Osteoblast (primary cell): ENCODE results near the gene GLUD2. TPM values are rescaled to one million over a fixed set of nuclear protein-coding genes. Genes with fewer than 3 reads are reported as not detected.
"Not testable (repeated sequence)": the region's sequence is repeated elsewhere in the genome, so short reads cannot be mapped to it uniquely, and the experiment has no call there.

Experiments
- DNase-seq: peaks from one replicate; pipeline ENCODE4 v3.0.0; 2011; ENCODE audit warnings: low spot score, mixed read lengths; ENCODE audit not compliant: insufficient read length; ENCODE audit errors: missing footprints
- H2AFZ ChIP-seq: 2 replicates; pipeline ENCODE4 v1.6.0; 2011; ENCODE audit warnings: mild to moderate bottlenecking, low read length
- H3K27ac ChIP-seq: 2 replicates; pipeline ENCODE4 v1.5.1; 2011; ENCODE audit warnings: mild to moderate bottlenecking, low read depth, low read length, moderate library complexity
- H3K27me3 ChIP-seq: 2 replicates; pipeline ENCODE4 v1.6.0; 2012; ENCODE audit warnings: mild to moderate bottlenecking, control low read depth, inconsistent platforms, low read length, moderate library complexity; ENCODE audit not compliant: insufficient read depth
- H3K36me3 ChIP-seq: 2 replicates; pipeline ENCODE4 v1.5.1; 2011; ENCODE audit warnings: mild to moderate bottlenecking, low read length, control low read depth, moderate library complexity; ENCODE audit not compliant: insufficient read depth
- H3K4me1 ChIP-seq: 2 replicates; pipeline ENCODE4 v1.5.1; 2011; ENCODE audit warnings: mild to moderate bottlenecking, low read length, control low read depth, moderate library complexity; ENCODE audit not compliant: insufficient read depth
- H3K4me2 ChIP-seq: 2 replicates; pipeline ENCODE4 v1.6.0; 2011; ENCODE audit warnings: mild to moderate bottlenecking, low read length; ENCODE audit not compliant: insufficient read depth
- H3K4me3 ChIP-seq: fragments of 200-600 bp; sonication (generic); 3 replicates; pipeline ENCODE4 v1.5.1; 2012; ENCODE audit warnings: mild to moderate bottlenecking, low read length, inconsistent platforms; ENCODE audit not compliant: insufficient read depth
- H3K79me2 ChIP-seq: 2 replicates; pipeline ENCODE4 v1.6.0; 2012; ENCODE audit warnings: mild to moderate bottlenecking, low read length, control low read depth, inconsistent platforms; ENCODE audit not compliant: insufficient read depth
- H3K9me3 ChIP-seq: 2 replicates; pipeline ENCODE4 v1.5.1; 2011; ENCODE audit warnings: low read depth, low read length, control low read depth
- H4K20me1 ChIP-seq: 2 replicates; pipeline ENCODE4 v1.6.0; 2012; ENCODE audit warnings: mild to moderate bottlenecking, low read length, control low read depth; ENCODE audit not compliant: insufficient read depth
- total RNA-seq: library from RNA; depleted of rRNA; stranded (reverse); fragments of >200 nt; gene quantifications from 2 replicates; pipeline ENCODE4 v1.2.3, GENCODE V29; 2012
- TF ChIP-seq, protein P1 (sequence below): IDR thresholded peaks from 2 replicates; pipeline ENCODE4 v1.5.1; 2011; ENCODE audit warnings: mild to moderate bottlenecking, low read depth, low read length, moderate library complexity; ENCODE audit errors: extremely low read depth

Gene GLUD2
- total RNA-seq, 1 donor = 1.8 TPM

DNA sequence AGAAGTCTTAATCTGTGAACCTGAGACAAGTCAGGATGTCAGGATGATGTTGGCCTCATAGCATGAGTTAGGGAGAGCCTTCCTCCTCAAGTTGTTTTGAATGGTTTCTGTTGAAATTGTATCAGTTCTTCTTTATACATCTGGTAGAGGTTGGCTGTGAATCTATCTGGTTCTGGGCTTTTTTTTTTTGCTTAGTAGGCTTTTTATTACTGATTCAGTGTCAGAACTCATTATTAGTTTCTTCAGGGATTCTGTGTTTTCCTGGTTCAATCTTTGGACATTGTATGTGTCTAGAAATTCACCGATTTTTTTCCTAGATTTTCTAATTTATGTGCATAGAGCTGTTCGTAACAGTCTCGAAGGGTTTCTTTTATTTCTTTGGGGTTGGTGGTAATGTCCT is 14.9 kb downstream of the GLUD2 start:
- Histone ChIP-seq H2AFZ (no peak overlapping the region), H3K79me2 (no peaks in the 10 kb centered on the region), H3K4me1 (no peaks in the 10 kb centered on the region), H3K27ac (no peak overlapping the region), H3K27me3 (no peaks in the 10 kb centered on the region), H3K9me3 (no peaks in the 10 kb centered on the region), H3K36me3 (no peaks in the 10 kb centered on the region), H4K20me1 (no peaks in the 10 kb centered on the region), H3K4me2 (no peak overlapping the region), H3K4me3 (no peak overlapping the region)
- TF ChIP-seq, protein P1, sequence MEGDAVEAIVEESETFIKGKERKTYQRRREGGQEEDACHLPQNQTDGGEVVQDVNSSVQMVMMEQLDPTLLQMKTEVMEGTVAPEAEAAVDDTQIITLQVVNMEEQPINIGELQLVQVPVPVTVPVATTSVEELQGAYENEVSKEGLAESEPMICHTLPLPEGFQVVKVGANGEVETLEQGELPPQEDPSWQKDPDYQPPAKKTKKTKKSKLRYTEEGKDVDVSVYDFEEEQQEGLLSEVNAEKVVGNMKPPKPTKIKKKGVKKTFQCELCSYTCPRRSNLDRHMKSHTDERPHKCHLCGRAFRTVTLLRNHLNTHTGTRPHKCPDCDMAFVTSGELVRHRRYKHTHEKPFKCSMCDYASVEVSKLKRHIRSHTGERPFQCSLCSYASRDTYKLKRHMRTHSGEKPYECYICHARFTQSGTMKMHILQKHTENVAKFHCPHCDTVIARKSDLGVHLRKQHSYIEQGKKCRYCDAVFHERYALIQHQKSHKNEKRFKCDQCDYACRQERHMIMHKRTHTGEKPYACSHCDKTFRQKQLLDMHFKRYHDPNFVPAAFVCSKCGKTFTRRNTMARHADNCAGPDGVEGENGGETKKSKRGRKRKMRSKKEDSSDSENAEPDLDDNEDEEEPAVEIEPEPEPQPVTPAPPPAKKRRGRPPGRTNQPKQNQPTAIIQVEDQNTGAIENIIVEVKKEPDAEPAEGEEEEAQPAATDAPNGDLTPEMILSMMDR = no peak
- no peak for DNase-seq

DNA sequence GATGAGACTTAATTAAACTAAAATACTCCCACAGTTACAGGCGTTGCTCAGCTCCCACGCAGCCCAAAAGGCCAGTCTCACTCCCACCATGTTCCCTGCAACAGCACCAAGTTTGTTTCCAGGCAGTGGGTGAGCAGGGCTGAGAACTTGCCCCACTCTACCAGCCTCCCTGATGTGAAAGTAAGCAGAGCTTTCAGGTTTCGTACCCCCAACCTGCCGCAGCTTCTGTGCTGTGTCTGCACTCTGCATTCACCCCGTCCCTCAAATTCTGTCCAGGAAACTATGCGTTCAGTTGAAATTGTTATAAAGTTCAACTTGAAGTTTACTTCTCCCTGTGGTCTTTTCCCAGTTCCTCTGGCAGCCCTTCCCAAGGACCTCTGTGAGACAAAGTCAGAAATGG is 17.2 kb downstream of the GLUD2 start:
- H3K79me2 ChIP-seq = no peaks in the 10 kb centered on the region
- H4K20me1 ChIP-seq = no peaks in the 10 kb centered on the region
- H3K36me3 ChIP-seq = no peaks in the 10 kb centered on the region
- H3K9me3 ChIP-seq = no peaks in the 10 kb centered on the region
- H3K27me3 ChIP-seq = no peaks in the 10 kb centered on the region
- TF ChIP-seq, protein P1 = no peak
- no peaks in the 10 kb centered on the region for H3K4me1 ChIP-seq
- H3K4me2 ChIP-seq = no peak overlapping the region
- no peak overlapping the region for H3K27ac ChIP-seq
- no peak for DNase-seq
- no peak overlapping the region for H2AFZ ChIP-seq
- H3K4me3 ChIP-seq = no peak overlapping the region

DNA sequence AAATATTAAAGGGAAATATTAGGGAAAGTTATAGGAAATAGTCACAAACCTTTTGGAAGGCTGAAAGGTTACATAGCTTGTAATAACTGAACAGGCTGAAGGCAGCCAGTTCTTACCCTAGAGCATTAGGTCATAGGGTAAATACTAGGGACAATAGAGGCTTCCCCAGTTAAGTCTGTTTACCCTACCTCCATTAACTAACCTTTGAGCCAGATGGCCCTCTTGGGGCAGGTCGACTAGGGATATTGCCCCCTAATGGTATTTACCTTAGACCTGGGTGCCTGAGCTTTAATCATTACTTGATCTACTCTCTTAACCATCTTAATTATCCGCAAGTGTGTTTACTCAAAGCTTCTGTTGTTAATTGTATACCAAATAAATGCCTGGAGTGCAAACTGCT is 36.8 kb downstream of the GLUD2 start:
- H3K4me3 ChIP-seq, H3K27ac ChIP-seq, H3K9me3 ChIP-seq, H3K79me2 ChIP-seq, H3K4me2 ChIP-seq, DNase-seq, H3K4me1 ChIP-seq, H3K36me3 ChIP-seq, H3K27me3 ChIP-seq, H4K20me1 ChIP-seq, H2AFZ ChIP-seq: not testable (repeated sequence)

DNA sequence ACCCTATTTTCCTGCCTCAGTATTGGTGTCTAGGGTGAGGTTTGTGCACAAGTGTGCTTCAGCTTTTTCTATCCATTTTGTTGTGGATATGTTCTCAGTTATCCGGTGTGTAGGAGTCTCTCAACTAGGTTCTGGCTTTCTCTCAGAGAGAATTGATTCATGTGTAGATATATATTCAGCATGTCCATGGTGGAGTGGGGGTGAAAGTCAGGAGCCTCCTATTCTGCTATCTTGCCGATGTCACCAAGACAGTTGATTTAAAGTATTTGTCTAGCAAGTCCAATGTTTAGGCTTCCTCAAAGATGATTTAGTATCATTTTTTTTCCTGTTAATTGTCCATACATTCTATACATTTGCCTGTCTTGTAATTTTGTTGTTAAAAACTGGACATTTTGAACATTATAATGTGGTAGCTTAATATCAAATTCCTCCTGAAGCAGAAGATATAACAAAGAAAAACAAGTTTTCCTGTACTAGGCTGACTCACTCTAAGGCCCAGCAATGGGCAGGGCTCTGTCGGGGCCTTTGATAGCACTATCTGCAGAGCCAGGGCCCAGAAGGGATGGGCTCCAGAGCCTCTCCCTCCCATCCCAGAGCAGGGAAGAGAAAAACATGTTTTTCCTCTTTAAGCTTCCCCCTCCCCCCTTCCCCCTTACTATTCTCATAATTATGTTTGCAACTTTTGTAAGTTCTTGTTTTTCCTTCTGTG is 37.6 kb downstream of the GLUD2 start:
- Histone ChIP-seq H4K20me1 (no peaks in the 10 kb centered on the region), H2AFZ (no peak overlapping the region), H3K36me3 (no peaks in the 10 kb centered on the region), H3K9me3 (no peaks in the 10 kb centered on the region), H3K4me3 (no peak overlapping the region), H3K4me2 (no peak overlapping the region), H3K27ac (no peak overlapping the region), H3K27me3 (no peaks in the 10 kb centered on the region), H3K4me1 (no peaks in the 10 kb centered on the region), H3K79me2 (no peaks in the 10 kb centered on the region)
- DNase-seq = no peak
- TF ChIP-seq, protein P1 = no peak
